Fibroblast of peridontal ligament (primary cell): ENCODE measurements around the gene FLOT1.
"Not testable (repeated sequence)": the region's sequence is repeated elsewhere in the genome, so short reads cannot be mapped to it uniquely, and the experiment has no call there.

Experiments used
- DNase-seq: peaks from one replicate; pipeline ENCODE4 v3.0.0-alpha.2; 2010; ENCODE audit errors: extremely low read depth

The FLOT1 gene

GRCh38 chr6:30723159-30723842 lies 19.2 kb downstream of the FLOT1 start:
- not testable (repeated sequence) for DNase-seq

- DNase-seq: peak; percentile 79
Measured at GRCh38 chr6:30722280-30723112, 20.0 kb downstream of the FLOT1 start.

DNA sequence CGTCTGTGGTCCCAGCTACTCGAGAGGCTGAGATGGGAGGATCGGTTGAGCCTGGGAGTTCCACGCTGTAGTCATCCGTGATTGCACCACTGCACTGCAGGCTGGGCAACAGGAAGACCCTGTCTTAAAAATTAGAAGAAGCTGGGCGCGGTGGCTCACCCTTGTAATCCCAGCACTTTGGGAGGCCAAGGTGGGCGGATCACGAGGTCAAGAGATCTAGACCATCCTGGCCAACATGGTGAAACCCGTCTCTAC lies 20.5 kb downstream of the FLOT1 start:
- peak; percentile 51 for DNase-seq

- peak; percentile 84 for DNase-seq
Measured at GRCh38 chr6:30721198-30722024, 21.1 kb downstream of the FLOT1 start.

DNA sequence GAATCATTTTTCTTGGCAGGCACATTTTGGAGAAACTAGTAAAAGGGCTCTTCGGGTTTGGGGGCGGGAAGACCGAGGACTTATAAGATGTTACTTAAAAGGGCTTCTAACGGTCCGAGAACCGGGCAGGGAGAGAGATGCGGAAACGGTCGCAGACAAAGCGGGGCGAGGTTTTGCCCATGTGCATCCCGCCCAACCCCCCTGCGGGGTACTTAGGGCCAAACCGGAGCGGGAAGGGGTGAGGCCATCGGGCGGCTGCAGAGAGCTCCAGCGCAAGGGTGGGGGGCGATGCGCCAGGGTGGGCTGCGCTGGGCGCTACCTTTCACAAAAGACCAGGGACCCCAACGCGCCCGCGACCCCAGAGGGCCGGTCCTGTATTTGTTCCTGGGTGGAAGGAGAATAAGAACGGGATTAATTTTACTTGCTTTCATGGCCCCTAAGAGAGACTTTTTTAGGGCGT lies 21.7 kb downstream of the FLOT1 start:
- DNase-seq: peak; percentile 25

- DNase-seq: peak; percentile 96
Measured at GRCh38 chr6:30719791-30720737, 22.4 kb downstream of the FLOT1 start, which contains the start of gene TUBB. Gene TUBB, plus strand, starts transcription at chr6:30720352. Its CDS starts 155 bp downstream, at chr6:30720507.

DNA sequence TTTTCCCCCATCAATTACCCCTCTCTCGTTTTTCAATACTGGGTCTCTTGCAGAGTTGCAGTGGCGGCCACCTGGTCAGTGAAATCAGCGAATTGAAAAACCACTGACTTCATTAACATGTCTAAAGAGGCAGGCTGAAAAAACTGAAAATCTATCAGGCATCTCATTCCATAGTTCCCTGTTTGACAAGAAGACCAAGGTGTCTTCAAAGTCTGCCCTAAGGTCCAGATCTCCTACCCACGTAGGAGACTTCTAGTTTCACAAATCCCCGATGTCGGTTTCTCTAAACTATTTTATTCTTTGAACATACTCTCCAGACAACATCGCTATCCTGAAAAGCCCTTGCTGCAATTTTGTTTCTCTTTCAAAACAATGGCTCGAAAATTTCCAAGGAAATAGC lies 23.1 kb downstream of the FLOT1 start:
- no peak for DNase-seq

GRCh38 chr6:30717845-30718720 lies 24.4 kb downstream of the FLOT1 start:
- not testable (repeated sequence) for DNase-seq

- peak; percentile 100 for DNase-seq
Measured at GRCh38 chr6:30717129-30717844, 25.2 kb downstream of the FLOT1 start, which contains the start of gene MDC1. Gene MDC1, minus strand, starts transcription at chr6:30717281. Its CDS starts 2,106 bp downstream, at chr6:30715175.

DNA sequence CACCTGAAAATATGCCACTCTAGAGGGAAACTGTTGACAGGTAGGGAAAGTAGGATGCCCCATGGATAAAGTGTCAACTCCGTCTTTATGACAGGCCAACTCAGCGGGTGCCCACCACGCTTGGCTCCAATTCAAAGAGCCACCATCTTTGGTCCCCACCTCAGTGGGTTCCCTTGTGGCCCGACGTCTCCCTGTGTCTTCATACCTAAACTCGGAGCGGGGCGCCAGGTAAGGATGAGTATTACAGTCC lies 25.7 kb downstream of the FLOT1 start:
- DNase-seq: no peak

- DNase-seq: no peak
Measured at GRCh38 chr6:30714263-30714662, 28.2 kb downstream of the FLOT1 start.

- DNase-seq: no peak
Measured at GRCh38 chr6:30712441-30712945, 30.0 kb downstream of the FLOT1 start.

GRCh38 chr6:30711758-30712380 lies 30.6 kb downstream of the FLOT1 start:
- no peak for DNase-seq

DNA sequence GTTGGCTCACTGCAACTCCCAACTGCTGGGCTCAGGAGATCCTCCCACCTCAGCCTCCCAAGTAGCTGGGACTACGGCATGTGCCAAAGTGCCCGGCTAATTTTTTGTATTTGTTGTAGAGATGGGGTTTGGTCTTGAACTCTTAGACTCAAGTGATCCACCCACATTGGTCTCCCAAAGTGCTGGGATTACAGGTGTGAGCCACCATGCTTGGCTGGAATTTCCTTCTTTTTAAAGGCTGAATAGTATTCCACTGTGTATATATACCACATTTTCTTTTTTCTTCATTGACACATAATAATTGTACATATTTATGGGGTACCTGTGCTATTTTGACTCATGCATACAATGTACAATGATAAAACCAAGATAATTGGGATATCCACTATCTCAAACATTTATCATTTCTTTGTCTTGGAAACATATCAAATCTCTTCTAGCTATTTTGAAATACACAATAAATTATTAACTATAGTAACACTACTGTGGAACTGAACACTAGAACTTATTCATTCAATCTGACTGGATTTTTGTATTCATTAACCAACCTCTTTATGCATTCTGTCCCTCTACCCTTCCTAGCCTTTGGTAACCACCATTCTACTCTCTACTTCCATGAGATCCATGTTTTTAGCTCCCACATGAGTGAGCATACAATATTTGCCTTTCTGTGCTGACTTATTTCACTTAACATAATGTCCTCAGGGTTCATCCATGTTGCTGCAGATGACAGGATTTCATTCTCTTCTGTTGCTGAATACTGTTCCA lies 33.2 kb downstream of the FLOT1 start:
- no peak for DNase-seq

- DNase-seq: no peak
Measured at GRCh38 chr6:30707281-30707850, 35.1 kb downstream of the FLOT1 start.

GRCh38 chr6:30705620-30706019 lies 36.9 kb downstream of the FLOT1 start:
- DNase-seq: no peak

DNA sequence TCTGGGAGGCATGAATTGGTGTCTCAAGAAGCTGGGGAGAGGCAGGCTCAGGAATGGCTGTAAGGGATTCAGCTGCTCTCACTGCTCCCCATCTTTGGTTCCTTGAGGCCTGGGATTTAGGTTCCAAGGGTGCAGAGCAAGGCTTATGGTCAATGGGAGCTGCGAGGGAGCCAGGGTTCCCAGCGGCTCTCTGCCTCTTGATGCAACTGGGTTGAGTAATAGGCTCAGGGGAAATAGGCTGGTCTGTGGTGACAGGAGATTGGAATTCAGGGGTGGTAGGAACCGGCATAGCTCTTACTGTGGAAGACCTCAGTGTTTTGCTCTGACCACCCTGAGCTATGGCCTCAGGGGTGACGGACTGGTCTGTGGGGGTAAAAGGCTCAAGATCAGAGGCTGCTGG lies 38.7 kb downstream of the FLOT1 start:
- DNase-seq: no peak

DNA sequence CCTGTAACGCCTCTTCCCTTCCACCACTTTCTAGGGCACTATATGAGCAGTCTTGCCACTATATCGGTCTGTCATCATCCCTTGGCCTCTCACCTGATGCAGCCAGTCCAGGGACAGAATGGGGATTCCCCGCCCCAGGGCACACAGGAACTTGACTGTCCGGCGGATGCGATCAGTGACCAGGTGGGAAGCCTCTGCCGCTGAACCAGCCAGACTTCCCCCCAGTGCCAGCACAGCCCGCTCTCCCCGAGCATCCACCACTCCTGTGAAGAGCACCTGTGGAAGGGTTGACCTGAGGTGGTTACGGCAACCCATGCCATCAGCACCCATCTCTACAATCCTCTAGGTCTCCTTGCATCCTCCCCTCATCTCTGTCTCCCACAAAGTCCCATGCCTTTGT lies 39.5 kb downstream of the FLOT1 start:
- DNase-seq: no peak
